SK-N-DZ (cell line): ENCODE measurements around the gene RAB4B.
"Not testable (repeated sequence)": the region's sequence is repeated elsewhere in the genome, so short reads cannot be mapped to it uniquely, and the experiment has no call there.

Experiments used
- DNase-seq: peaks from one replicate; pipeline ENCODE4 v3.0.0-alpha.2; 2015; ENCODE audit warnings: low spot score

RAB4B gene

DNA sequence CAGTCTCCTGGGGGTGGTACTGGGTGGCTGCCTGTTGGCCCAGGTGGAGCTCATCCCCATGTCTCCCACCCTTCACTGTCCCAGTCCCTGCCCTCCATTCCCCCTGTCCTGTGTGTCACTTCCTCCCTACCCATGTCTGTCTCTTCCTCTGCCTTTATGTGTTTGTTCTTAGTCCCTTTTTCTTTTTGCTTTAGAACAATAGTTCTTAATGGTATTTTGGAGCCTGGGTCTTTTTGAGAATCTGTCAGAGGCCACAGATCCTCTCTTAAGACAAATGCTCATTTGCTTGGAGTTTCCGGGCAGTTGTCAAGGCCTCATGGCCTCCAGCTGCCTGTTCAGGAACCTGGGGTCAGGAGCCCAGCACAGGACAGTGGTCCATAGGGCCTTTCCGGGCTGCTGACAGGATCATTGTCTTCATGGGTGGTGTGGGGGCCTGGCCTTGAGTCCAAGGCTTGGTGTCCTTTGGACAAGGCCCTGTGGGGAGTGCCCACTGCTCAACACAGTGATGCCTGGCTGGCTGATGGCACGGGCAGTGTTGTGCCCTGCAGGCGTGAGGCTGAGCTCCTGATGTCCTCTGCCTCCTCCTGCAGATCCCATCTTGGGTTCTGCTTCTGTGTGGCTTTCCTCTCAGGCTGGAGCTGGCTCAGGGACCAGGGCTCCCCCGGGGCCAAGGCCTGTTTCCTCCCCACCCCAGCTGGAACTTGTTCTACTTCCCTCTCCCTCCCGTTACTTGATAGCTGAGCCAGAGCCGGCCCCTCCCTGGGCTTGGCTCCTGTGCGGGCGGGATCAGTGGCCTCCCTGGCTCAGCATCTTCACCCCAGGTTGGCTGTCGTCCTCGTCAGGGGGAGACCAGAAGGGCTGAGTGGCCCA is 24.5 kb downstream of the RAB4B start:
- DNase-seq: no peak

DNA sequence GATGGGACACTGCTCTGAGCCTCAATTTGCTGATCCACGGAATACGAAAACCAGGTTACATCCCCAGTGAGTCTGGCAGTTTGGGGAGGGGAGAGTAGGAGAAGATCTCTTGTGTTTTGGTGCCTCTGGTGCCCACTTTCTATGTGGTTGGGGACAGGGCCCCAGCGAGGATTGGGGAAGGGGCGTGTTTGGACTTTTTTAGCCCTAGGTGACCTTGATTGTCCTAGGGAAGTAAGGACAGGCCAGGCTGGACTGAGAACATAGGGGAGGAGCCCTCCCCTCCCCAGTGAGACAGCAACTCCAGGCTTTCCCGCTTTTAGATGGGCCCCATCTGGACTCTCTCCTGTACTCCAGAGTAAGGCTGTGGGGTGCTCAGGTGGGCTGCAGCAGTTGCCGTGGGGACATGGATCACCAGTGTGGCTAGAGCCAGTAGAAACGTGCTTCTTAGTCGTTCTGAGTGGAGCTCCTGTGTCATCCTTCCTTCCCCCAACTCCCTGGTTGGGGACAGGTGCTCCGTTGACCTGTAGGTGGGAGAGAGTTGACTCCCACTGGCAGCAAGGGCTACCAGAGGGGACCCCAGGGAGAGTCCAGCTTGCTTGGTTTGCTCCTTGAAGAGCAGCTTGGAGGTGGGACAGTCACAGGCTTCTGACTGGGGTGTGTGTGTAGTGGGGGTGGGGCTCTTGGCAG is 25.3 kb downstream of the RAB4B start:
- DNase-seq: no peak

DNA sequence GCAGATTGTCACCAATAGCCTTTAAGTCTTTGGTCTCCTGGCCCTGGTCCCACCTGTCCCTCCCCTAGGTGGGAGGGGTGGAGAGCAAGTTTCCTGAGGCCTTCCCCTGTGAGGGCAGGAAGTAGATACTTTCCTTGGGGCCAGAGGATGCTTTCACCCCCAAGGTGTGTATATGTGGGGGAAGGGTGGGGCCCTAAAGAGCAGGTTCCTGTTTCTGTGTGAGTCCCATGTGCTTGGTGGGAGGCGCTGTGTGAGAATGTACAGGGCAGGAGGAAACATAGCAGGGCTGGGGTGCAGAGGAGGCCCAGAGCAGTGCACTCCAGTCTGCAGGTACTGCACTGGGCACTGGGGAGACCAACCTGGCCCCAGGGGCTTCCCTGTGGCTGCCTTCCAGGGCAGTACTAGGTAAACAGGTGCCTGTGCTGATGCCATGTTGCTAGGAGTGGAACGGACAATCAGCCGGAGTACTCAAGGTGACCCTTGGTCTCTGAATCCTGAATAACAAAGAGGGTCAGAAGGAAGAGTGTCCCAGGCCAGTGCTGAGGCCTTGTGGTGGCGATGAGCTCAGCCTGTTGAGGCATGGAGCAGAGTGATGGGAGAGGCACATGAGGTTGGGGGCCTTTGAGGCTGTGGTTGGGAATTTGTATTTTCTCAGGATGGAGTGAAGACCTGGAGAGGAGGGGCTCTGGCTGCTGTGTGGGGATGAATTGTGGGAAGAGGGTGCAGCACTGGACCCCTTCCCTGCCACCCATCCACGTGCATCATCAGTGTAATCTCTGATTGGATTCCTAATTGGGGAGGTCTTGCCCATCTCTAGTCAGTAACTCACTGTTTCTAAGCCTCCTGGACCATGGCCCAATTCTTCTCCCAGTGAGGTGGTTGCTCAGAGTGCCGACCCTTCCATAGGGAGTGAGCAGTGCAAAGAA is 26.1 kb downstream of the RAB4B start:
- DNase-seq: no peak

DNA sequence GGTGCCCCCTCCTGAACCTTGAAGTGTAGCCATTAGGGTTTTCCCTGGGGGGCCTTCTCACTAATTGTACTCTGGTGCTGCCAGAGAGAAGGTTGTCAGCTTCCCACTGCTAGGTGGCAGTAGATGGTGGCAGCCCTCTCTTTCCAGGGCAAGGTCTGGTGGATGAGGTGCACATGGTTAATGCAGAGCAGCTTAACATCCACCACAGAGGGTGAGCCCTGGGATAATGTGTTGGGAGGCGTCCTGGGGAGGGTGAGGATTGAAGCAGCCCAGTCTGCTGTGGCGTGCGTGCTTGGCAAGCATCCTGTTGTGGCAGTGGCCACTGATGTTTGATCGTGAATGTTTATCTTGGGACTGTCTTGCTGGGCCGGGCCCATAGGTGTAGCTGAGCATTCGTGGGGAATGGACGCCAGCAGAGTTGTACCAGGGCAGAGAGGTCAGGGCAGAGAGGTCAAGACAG is 26.8 kb downstream of the RAB4B start:
- DNase-seq: no peak

DNA sequence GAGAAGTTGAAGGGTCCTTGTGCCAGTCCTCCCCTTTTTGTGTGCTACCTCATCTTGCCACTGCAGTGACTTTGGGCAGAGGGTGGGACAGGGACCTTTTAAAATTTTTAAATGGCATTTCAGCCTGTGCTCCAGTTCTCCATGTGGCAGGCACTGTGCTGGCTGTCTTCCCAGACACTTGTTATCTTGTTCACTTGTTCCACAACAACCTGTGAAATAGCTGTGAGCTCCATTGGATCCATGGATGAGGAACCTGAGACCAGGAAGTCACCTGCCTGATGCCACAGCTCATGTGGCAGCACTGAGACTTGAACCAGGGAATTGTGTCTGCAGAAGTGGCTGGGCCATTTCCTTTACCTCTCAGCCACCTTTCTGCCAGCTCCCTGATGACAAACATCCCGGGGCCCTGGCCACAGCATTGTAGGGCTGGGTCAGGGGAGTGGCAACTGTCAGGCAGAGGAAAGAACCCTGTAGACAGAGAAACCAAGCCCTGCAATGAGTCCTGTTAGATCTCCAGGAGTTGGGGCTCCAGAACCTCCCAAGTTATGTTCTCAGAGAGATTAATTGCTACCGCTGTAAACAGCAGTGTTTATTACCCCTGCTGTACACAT is 27.3 kb downstream of the RAB4B start:
- DNase-seq: no peak

DNA sequence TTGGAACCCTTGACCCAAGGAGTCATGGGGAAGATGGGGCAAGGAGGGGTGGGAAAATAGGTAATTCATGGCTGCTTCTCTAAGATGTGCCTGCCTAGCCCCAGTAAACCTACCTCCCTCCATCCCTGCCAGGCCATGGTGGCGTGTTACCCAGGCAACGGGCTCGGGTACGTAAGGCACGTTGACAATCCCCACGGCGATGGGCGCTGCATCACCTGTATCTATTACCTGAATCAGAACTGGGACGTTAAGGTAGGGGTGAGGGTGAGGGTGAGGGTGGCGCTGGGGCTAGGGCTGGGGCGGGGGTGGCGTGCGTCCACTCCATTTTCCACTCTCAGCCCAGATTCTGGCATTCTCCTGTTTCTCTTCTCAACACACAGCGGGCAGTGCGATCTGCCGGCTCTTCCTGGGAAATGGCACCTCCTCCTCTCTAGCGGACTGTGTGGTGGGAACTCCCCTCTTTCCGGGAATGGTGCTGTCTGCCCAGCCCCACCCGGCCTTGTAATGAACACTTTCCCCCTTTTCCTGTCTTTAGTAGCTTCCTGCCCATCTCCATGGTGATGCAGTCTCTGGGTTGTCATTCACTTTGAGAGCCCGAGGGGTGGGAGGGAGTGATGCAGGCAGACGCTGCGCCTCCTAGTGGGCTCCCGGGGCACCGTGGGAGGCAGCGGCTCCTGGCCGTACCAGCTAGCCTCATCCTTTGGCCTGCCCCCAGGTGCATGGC is 28.5 kb downstream of the RAB4B start:
- peak; percentile 86 for DNase-seq

DNA sequence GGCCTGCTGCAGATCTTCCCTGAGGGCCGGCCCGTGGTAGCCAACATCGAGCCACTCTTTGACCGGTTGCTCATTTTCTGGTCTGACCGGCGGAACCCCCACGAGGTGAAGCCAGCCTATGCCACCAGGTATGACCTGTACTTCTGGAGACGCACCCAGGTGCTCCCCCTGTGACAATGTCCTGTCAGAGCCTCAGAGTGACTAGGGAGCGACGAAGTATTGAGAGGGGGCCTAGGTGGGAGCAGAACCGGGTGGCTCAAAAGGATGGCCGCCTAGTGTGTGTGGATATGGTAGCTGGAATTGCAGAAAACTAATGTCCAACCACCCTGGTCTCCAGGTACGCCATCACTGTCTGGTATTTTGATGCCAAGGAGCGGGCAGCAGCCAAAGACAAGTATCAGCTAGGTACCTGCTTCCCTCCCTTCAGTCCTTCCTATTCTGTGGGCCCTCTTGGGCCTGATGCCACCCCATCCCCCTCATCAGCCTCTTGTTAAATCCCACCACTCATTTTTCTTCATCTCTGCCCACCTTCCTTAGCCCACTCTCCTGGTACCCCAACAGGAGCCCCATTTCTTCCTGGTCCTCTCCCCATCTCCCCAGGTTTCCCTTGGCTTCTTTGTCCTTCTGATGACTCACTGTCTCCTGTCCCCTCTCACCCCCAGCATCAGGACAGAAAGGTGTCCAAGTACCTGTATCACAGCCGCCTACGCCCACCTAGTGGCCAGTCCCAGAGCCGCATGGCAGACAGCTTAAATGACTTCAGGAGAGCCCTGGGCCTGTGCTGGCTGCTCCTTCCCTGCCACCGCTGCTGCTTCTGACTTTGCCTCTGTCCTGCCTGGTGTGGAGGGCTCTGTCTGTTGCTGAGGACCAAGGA is 29.3 kb downstream of the RAB4B start:
- DNase-seq: no peak

DNA sequence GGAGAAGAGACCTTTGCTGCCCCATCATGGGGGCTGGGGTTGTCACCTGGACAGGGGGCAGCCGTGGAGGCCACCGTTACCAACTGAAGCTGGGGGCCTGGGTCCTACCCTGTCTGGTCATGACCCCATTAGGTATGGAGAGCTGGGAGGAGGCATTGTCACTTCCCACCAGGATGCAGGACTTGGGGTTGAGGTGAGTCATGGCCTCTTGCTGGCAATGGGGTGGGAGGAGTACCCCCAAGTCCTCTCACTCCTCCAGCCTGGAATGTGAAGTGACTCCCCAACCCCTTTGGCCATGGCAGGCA is 29.9 kb downstream of the RAB4B start:
- no peak for DNase-seq

DNA sequence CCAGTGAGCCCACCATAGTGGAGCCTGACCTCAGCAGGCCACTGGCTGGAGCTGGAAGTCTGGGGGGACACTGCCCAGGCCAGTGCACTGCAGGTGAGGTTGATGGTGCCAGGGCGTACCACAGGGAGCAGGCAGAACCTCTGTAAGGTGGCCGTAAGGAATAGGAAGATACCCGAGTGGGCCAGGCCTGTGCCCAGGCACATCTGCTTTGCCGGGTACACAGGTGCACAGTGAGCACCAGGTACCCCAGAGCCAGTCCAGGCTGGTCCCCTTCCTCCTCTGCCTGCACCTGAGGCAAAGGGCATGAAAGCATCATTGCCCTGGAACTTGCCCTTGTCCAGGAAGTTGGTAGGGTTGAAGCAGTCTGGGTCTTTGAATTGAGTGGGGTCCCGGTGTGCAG is 30.4 kb downstream of the RAB4B start:
- no peak for DNase-seq

DNA sequence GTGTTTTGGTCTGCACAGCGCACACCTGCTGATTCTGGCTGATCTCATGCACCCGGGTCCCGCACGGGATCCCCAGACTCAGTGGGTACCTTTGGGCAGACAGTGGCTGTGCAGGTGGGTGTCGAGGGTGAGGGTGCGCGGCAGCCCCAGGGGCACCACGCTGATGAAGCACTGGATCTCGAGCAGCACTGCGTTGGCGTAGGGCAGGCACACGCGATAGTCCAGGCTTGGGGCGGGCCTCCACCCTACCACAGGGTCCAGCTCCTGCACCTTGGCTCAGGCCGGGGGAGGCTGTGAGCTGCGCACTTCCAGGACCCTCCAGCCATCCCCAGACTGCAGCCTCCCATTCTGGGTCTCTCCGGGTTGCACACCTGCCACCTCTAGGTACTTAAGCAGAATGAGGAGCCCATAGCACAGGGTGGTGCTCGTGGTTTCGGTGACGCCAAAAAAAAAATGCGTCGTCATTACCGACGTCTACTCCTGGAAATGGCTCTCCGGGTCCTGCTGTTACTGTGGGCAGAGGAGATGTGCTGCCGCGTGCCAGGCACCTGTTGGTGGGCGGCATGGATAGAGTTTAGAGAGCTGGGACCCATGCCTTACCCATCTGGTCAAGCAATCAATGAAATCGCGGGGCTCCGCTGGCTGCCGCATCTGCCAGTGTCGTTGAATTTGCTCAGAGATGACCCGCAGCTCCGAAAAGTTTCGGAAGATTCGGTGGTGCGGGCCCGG is 31.5 kb downstream of the RAB4B start:
- no peak for DNase-seq

DNA sequence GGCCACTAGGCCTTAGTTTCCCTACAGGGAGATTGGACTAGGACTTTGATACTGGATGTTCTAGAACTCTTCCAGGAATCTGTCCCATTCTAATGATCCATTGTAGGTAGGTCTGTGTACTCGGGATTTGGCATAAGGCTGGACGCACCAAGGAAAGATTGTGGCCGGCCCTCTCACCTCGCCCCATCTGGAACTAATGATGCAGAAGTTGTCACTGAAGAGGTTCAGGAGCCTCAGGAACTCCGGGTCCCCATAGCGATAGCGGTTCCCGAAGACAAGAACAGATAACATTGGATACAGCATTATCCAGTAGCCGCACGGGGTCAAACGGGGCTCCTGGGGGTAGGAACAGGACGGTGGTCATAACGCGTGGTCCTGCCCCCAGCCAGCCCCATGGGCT is 32.1 kb downstream of the RAB4B start:
- DNase-seq: no peak

DNA sequence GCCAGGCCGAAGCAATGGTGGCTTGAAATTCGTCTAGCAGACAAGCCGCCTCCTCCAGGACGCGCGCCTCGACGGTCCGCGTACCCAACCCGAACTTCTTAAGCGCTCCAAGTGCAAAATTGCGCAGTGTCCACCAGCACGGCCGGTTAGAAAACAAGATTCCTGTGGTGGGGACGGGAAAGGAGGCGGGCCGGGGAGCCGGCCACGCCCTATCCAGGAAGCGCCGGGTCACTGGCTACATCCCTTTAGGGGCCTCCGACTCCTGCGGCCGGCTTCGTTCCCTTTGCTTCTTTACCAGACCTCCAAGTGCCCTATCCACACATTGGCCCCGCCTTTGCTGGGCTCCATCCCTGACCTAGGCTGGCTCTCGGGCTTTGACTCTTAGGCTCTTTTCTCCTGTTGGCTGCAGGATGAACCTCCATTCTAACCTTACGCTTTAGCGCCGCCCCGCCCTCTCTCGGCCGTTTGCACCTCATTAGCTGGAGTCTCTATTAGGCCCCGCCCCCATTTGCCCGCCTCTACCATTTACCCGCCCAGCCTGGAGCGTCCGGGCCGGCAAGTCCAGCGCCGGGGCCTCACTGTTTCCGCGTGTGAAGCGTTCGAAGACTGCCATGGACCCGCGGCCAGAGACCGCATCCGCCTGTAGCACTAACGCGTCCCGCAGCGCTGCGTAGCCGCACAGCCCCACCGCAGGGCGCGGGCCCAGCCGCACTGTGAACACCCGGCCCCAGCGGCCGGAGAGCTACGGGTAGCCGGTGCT is 32.8 kb downstream of the RAB4B start:
- peak; percentile 65 for DNase-seq

DNA sequence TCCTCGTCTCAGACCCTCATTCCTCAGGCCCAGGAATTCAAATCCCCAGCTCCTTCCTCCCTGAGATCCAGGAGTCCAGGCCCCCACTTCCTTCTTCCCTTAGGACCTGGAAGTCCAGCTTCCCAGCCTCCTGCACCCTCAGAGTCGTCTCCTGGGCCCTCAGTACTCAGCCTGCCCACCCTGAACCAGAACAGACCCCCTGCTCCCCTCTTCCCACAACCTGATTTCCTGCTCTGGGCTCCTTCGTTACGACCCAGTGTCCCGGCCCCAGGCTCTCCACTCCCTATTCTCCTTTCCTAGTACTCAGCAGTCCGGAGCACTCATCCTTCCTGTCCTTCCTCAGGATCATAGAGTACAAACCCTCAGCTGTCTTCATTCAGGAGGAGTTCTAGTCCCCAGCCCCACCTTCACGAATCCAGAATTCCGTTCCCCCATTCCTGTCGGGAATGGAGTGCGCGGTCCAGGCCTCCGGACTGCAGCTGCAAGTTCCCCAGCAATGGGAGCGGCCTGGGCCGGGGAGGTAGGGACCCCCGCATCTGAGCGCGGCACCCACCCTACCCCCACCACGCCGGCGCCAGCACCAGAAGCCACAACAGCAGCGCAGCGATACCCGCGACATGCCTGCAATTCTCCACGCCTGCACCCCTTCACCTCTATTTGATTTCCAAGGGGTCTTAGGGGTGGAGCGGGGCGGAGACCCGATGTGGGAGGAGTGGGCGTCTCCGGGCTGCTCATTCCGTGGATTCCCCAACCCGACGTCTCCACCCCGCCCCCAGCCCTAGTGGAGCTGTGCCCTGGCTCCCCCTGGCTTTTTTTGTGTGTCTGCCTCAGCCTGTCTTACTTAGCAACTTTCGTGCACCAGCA is 33.7 kb downstream of the RAB4B start:
- no peak for DNase-seq

DNA sequence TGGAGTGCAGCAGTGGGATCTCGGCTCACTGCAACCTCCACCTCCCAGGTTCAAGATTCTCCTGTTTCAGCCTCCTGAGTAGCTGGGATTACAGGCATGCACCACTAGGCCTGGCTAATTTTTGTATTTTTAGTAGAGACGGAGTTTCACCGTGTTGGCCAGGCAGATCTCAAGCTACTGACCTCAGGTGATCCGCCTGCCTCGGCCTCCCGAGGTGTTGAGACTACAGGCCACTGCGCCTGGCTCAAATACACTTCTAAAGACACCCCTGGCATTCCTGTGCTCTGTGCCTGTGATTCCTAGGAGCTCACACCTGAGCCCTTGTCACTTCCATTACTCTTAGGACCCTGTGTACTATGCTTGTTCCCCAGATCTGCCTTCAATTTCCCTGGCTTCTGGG is 34.5 kb downstream of the RAB4B start:
- DNase-seq: not testable (repeated sequence)

DNA sequence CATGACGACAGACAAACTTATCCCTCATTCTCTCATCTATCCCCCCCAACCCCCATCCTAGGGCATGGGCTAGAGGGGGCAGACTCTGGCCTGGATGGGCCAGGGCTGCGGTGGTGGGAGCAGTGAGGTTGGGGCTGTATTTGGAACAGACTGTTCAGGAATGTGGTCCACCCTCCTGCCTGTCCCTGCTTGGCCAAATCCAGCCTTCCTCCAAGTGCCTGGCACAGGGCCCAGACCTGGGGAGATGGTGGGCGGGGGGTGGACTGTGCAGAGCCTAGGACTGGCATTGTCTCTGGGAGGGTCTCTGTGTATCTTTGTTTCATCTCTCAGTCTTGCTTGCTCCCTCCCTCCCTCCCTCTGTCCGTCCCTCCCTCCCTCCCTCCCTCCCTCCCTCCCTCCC is 35.1 kb downstream of the RAB4B start:
- no peak for DNase-seq

DNA sequence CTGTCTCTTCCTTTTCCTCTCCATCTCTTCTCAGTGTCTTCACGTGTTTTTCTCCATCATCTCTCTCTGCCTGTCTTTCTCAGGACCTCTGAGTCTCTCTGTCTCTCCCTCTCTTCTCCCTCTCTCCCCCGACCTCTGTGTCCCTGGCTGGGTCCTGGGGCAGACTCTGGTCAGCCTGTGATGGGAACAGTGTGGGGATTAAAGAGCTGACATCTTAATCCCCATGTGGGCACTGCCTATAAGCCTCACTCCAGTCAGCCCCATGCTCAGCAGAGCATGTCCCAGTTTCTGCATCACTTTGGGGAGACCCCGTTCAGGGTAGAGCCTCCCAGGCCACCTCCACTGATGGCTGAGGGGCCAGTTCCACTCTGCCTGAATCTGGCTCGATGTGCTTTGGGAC is 37.2 kb downstream of the RAB4B start:
- DNase-seq: no peak
